22Rv1 (cell line): ENCODE measurements around the gene R3HCC1L.

Experiments used
- ZFX ChIP-seq: fragments of 450-650 bp; IDR thresholded peaks from 2 replicates; pipeline ENCODE4 v1.6.1; 2017; ENCODE audit warnings: antibody characterized with exemption, borderline replicate concordance
- TF ChIP-seq, protein P1 (sequence below): fragments of 450-650 bp; IDR thresholded peaks from 2 replicates; pipeline ENCODE4 v1.5.1; 2017; ENCODE audit warnings: mild to moderate bottlenecking

- TF ChIP-seq, protein P1, sequence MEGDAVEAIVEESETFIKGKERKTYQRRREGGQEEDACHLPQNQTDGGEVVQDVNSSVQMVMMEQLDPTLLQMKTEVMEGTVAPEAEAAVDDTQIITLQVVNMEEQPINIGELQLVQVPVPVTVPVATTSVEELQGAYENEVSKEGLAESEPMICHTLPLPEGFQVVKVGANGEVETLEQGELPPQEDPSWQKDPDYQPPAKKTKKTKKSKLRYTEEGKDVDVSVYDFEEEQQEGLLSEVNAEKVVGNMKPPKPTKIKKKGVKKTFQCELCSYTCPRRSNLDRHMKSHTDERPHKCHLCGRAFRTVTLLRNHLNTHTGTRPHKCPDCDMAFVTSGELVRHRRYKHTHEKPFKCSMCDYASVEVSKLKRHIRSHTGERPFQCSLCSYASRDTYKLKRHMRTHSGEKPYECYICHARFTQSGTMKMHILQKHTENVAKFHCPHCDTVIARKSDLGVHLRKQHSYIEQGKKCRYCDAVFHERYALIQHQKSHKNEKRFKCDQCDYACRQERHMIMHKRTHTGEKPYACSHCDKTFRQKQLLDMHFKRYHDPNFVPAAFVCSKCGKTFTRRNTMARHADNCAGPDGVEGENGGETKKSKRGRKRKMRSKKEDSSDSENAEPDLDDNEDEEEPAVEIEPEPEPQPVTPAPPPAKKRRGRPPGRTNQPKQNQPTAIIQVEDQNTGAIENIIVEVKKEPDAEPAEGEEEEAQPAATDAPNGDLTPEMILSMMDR, result no peak
- no peak for TF ChIP-seq ZFX
These were observed 158.5 kb downstream of the R3HCC1L start for GRCh38 chr10:98292971-98293370.
